HG03571 (cell line): ENCODE results near the gene KAT5.
"Not testable (repeated sequence)": the region's sequence is repeated elsewhere in the genome, so short reads cannot be mapped to it uniquely, and the experiment has no call there.

ENCODE experiments used
- ATAC-seq: cut with Tn5 transposase; IDR thresholded peaks from one replicate; pipeline ENCODE4 v1.9.1; 2021; ENCODE audit not compliant: unreplicated experiment

KAT5 gene

DNA sequence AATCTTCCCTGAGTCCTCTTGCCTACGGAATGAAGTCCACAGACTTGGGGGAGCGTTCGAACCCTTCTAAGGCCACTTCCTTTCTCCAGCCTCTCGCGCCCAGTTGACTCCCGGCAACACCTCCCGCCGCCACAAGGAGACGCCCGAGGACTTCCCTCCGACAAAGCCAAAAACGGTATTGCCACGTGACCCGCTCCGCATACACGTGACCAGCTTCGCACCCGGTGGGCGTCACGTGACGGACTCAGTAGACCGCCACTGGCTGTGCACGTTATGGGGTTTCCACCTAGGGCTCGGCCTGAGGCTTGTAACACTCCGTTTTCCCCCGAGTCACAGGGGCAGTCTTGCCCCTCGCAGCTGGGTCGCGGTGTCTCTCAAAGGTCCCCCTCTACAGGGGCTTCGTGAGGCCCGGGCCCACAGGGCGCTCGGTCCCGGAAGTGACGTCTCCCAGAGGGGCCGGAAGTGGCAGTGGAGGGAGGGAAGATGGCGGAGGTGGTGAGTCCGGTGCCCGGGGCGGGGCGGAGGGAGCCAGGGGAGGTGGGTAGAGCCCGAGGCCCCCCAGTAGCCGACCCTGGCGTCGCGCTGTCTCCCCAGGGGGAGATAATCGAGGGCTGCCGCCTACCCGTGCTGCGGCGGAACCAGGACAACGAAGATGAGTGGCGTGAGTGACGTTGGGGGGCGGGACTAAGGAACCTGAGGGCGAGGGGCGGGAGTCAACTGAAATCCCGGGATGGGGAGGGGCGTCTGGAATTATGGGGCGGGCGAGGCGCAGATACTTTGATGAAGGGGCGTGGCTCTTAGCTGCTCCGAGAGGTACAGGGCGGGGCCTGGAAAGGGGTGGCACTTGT lies at the start of gene KAT5:
TSS of gene KAT5 (plus strand) at position 468 of the 848 bp plus-strand sequence. CDS start at position 484, 16 bp downstream.
- ATAC-seq = peak; percentile 68

DNA sequence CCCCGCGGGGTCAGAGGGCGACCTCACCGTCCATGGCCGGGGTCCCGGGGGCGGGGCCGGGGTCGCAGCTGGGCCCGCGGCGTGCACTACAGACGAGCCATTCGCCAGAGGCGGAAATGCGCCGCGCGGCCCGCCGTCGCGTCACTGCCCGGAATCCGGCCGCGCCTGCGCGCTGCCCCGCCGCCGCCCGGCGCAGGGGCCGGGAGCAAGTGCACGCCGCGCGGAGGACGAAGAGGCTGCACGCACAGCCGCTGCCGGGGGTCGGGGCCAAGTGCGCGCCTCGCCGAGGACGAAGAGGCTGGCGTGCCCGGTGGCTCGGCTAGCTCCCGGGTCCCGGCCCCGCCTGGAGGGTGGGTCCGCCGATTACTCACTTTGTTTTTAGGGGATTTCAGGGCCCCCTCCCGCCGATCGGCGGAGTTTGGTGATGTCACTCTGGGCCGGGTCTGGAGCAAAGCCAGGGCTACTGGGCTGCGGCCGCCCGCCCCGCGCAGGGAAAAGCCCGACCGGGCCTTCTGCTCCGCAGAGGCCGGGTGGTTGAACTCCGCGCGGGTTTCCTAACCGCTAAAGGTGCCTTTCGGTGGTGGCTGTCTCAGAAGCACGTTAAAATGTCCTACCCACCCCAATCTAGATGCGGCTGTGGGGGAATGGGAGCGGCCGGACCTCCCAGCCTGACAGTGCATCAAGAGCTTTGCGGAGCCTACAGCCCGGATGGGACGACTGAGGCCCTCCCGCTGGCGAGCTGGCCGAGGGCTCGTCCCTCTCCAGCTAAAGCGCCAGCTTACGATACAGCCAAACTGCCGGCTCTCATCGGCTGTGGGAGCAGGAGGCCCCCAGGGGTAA lies 49.0 kb upstream of the KAT5 start, which contains the start of gene RELA:
TSS of gene RELA (minus strand) at position 118 of the 840 bp plus-strand sequence. CDS start at position 34, 84 bp downstream.
- ATAC-seq = peak; percentile 62

DNA sequence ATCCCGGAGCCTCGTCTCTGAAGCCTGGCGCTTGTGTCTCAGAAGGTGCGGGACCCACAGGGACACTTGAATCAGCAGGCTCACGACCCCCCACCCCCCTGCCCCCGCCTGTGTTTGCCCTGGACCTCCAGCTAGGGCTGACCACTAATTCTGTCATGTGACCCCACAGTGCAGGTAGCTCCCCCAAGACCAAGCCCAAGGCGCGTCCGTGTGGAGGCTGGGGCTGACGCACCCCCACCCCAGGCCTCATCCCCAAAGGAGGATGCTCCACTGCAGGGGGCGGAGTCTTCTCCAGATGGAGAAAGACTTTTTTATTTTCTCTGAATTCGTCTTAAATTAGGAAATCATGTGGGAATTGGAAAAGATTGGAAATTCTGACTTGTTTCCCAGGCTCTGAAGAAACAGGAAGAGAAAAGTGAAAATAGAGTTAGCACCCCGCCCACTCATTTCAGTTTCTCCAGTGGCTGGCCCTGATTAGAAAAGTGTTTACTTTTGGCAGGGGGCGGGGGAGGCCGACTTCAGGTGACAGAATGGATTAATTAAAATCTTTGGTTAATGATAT lies 48.3 kb upstream of the KAT5 start:
- ATAC-seq = peak; percentile 5

DNA sequence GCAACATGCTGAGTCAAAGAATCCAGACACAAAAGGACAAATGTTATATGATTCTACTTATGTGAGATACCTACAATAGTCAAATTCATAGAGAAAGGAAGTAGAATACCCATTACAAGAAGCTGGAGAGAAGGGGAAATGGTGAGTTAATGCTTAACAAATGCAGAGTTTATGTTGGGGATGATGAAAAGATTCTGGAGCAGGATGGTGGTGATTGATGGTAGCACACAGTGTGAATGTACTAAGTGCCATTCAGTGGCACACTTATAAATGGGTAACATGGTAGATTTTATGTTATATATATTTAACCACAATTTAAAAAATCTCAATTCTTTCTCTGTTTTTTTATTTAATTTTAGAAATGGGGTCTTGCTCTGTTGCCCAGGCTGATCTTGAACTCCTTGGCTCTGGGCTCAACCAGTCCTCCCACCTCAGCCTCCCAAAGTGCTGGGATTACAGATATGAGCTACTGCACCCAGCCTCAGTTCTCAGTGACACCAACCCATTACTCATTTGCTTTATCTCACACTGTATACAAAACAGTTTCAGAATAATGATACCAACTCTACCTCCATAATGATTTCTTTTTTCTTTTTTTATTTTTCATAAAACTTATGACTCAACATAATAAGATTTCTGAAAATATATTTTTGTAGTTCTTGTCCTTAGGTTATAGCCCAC lies 39.7 kb upstream of the KAT5 start:
- no peak for ATAC-seq

DNA sequence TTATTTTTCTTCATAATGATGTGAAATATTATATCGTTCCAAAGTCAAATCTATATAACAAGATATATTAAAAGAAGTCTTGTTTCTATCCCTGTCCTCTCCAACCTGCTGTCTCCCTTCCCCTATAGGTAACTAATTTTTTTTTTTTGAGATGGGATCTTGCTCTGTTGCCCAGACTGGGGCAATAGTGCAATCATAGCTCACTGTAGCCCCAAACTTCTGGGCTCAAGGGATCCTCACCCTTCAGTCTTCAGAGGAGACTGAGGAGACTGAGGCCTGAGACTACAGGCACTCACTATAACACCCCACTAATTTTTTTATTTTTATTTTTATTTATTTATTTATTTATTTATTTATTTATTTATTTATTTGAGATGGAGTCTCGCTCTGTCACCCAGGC lies 39.1 kb upstream of the KAT5 start:
- no peak for ATAC-seq

DNA sequence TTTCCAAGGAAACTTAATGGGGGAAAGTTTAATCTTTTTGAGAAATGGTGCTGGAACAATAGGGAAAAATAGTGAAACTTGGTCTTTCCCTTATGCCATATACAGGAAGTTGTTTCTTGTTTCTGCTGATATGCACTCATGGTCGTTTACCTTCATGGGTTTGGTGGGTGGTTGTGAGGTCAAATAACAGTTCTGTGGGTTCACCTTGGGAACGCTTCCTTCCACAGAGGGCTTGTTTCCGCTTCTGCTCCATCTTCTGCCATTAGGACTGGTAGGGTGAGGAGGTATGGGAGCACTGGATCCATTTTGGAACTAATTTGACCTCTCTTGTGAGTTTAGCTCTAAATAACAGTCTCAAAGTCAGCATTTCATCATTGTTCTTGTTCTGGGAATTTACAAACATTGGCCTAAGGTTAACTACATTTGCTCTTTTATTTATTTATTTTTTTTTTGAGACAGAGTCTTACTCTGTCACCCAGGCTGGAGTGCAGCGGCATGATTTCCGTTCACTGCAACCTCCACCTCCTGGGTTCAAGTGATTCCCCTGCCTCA lies 31.8 kb upstream of the KAT5 start:
- ATAC-seq = no peak

DNA sequence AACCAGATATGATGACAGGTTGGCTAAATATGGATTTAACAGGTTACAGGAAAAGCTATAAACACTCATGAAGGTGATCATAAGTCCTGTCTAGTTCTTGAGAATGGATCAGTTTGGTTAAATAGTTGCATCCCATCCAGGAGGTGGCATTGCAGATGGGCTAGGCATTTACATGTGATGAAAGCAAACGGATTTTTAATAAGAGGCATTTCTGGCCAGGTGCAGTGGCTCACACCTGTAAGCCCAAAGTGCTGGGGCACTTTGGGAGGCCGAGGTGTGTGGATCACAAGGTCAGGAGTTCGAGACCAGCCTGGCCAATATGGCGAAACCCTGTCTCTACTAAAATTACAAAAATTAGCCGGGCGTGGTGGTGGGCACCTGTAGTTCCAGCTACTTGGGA lies 28.6 kb upstream of the KAT5 start:
- not testable (repeated sequence) for ATAC-seq

DNA sequence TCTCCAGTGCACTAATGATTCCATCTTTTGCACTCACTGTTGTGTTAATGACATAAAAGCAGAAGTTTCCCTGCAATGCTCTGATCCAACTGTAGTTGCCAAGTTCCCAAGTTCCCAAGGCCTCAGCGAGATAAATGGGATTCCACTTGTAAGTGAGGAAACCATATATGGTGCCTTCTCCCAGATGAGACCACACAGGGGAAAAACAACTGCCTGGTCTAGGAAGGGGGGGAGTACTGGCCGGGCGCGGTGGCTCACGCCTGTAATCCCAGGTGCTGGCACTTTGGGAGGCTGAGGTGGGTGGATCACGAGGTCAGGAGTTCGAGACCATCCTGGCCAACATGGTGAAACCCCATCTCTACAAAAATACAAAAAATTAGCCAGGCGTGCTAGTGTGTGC lies 26.1 kb upstream of the KAT5 start:
- no peak for ATAC-seq

DNA sequence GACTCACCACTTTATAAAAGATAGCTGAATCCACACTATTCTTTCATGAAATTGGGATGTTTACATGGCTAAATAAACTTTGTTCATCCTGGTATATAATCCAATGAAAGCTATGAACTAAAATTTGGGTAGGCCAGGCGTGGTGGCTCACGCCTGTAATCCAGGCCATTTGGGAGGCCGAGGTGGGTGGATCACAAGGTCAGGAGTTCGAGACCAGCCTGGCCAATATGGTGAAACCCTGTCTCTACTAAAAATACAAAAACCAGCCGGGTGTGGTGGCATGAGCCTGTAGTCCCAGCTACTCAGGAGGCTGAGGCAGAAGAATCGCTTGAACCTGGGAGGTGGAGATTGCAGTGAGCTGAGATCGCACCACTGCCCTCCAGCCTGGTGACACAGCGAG lies 20.2 kb upstream of the KAT5 start:
- ATAC-seq = not testable (repeated sequence)

DNA sequence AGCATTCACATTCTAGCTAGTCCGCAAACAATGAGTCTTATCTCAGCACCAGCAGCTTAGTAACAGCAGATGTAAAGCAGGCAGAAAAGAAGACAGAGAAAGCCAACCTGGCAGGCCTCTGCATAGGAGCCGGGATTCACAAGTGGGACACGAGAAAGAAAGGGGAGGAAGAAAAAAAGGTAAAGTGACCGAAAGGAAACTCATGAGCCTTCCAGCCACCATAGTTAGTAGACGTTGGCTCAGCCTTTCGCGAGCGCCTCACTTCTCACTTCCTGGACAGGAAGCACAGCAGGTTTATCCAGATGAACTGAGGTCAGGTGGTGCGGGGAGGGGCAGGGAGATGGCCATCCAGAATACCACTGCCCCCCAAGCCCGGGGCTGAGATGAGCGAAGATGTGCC lies 19.7 kb upstream of the KAT5 start:
- no peak for ATAC-seq

DNA sequence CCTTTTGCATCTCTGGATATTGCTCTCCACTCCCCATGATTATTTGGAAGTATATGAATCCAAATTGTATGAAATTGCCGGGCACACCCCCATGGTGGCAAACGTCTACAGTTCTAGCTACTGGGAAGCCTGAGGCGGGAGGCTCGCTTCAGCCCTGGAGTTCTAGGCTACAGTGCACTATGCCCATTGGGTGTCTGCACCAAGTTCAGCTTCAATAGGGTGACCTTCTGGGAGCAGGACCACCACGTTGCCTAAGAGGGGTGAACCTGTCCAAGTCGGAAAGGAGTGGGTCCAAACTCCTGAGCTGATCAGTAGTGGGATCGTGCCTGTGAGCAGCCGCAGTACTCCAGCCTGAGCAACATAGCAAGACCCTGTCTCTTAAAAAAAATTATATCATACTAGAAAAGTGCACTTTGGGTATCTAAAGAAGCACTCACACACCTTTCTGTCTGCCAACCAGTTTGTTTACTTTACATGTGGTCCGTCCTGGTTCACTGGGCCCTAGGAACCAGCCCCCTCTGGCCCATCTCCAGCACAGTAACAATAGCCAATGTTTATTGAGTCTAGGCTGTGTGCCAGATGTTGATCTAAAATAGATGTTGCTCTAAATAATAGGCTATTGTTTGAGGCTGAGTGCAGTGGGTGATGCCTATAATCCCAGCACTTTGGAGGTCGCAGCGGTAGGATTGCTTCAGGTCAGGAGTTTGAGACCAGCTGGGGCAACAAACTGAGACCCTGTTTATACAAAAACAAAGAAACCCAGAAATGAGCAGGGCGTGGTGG lies 16.4 kb upstream of the KAT5 start:
- no peak for ATAC-seq

DNA sequence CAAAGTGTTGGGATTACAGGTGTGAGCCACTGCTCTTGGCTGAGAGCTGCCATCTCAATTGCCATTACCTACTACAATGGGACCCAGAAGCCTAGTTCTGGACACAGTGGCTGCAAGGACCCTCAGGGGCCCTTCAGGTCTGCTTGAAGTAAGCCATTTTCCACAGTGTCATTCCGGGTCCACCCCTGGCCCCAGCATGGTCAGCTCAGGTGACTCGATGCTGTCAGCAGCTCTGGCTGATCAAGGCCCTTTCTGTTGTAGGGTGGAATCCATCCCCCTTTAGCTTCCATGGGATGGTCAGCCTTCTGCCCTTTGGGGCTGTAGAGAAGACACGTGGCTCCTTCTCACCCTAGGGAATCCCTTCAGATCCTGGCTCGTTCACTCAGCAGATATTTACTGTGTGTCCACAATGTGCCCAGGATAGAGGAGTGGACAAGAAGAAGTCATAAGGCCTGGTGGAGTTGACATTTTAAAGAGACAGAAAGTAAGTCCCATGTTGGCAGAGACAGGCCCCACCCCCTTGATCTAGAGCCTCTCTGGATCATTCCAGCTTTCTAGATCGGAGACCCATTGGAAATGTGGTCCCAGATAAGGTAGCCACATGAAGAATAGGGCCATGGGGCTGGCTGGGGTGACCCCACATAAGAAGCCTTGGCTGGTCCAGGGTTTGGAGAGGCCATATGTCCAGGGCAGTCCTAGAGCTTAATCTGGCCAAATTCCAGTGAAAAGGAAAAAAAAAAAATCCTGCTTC lies 15.1 kb upstream of the KAT5 start:
- no peak for ATAC-seq

DNA sequence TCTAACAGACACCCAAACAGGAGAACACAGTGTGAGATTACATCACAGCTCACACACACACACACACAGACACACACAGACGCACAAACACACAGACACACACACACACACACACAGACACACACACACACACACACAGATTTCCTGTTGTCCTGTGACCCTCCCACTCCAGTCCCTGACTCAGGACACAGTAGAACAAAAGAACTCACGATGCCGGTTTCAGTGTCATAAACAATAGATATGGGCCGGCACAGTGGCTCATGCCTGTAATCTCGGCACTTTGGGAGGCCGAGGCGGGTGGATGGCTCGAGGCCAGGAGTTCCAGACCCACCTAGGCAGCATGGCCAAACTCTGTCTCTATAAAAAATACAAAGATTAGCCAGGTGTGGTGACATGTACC lies 13.8 kb upstream of the KAT5 start:
- no peak for ATAC-seq

DNA sequence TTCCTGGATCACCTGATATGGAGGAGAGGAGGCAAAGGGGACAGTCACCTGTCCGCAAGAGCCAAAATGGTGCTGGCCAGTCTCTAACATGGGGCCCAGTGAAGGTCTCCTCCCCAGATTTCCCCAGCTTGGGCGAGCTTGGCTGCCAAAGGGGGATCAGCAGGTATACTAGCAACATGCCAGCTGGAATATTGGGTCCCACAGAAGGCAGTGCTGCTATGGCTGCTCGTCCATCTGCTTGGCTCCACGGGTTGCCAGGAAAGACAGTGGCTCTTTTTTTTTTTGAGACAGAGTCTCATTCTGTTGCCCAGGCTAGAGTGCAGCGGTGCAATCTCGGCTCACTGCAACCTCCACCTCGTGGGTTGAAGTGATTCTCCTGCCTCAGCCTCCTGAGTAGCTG lies 12.7 kb upstream of the KAT5 start:
- ATAC-seq = no peak

DNA sequence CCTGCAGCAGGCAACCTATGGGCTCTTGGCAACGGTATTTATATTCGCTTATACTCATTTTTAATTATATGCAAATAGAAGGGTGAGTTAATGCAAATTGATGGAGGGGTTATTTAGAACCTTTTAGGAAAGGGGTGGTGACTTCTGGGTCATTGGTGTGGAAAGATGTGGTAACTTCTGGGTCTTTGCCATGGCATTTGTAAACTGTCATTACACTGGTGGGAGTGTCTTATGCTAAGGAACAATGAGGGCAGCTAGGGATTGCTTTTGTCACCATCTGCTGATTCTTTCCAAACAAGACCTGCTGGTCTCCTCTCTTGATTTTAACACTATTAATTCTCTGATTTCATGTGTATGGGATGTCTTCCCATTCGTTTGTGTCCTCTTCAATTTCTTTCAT lies 11.7 kb upstream of the KAT5 start:
- no peak for ATAC-seq

DNA sequence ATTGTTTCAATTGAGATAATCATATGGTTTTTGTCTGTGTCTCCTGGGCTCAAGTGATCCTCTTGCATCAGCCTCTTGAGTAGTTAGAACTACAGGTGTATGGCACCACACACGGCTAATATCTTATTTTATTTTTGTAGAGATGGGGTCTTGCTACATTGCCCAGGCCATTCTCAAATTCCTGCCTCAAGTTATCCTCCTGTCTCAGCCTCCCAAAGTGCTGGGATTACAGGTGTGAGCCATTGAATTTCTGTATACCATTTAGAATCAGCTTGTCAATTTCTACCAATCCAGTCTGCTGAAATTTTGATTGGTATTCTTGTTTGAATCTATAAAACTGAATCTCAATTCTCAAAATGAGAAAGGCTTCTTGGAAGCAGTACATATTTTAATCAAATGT lies 10.4 kb upstream of the KAT5 start:
- ATAC-seq = no peak

DNA sequence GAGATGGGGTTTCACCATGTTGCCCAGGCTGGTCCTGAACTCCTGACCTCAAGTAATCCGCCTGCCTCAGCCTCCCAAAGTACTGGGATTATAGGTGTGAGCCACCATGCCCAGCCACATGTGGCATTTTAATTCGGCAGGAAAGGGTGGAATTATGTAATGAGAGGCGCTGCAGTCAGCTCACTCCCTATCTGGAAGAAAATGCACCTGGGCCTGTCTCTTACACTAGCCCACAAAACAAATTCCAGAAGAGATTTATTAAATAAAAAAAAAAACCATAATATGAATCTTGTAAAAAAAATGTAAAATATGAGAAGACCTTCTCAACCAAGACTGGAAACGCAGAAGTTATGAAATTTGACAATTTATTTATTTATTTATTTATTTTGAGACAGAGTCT lies 8.2 kb upstream of the KAT5 start:
- ATAC-seq = no peak

DNA sequence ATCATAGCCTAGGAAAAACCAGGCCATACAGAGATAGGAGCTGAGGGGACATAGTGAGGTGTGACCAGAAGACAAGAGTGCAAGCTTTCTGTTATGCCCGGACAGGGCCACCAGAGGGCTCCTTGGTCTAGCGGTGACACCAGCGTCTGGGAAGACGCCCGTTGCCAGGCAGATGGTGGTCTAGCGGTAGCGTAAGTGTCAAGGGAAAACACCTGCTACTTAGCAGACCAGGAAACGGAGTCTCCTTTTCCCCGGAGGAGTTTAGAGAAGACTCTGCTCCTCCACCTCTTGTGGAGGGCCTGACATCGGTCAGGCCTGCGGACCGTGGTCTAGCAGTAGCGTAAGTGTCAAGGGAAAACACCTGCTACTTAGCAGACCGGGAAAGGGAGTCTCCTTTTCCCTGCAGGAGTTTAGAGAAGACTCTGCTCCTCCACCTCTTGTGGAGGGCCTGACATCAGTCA lies 5.7 kb upstream of the KAT5 start:
- ATAC-seq = not testable (repeated sequence)

DNA sequence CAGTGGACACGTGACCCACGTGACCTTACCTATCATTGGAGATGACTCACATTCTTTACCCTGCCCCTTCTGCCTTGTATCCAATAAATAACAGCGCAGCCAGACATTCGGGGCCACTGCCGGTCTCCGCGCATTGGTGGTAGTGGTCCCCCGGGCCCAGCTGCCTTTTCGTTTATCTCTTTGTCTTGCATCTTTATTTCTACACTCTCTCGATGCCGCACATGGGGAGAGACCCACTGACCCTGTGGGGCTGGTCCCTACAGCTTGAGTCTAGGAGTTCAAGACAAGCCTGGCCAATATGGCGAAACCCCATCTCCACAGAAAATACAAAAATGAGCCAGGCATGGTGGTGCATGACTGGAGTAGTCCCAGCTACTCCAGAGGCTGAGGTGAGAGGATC lies 5.0 kb upstream of the KAT5 start:
- ATAC-seq = not testable (repeated sequence)
